ENCODE data around the gene AEBP2.

- TF ChIP-seq CTCF (IDR thresholded peaks at IDR 0.05; ENCODE audit: poor library complexity), result no peak
- TF ChIP-seq EZH2phosphoT487 (IDR thresholded peaks at IDR 0.05; ENCODE audit: low read depth, severe bottlenecking, unreplicated experiment), result no peak
These were observed 45.9 kb downstream of the AEBP2 start for GRCh38 chr12:19485240-19485639.
